HG03460 (cell line): ENCODE data around the gene DYNLT2.
"Not testable (repeated sequence)": the region's sequence is repeated elsewhere in the genome, so short reads cannot be mapped to it uniquely, and the experiment has no call there.

Experiments used
- ATAC-seq: cut with Tn5 transposase; IDR thresholded peaks from one replicate; pipeline ENCODE4 v1.9.1; 2021; ENCODE audit not compliant: unreplicated experiment

DYNLT2 gene

GRCh38 chr6:169701954-169702839 is 49.2 kb downstream of the DYNLT2 start, which contains the start of the genes C6orf120 and WDR27:
Gene C6orf120 (plus strand): TSS chr6:169702126. CDS start chr6:169702460, 334 bp downstream.
Gene WDR27 (minus strand): TSS chr6:169702029. CDS start chr6:169689005, 13,024 bp downstream.
- ATAC-seq = peak; percentile 93

DNA sequence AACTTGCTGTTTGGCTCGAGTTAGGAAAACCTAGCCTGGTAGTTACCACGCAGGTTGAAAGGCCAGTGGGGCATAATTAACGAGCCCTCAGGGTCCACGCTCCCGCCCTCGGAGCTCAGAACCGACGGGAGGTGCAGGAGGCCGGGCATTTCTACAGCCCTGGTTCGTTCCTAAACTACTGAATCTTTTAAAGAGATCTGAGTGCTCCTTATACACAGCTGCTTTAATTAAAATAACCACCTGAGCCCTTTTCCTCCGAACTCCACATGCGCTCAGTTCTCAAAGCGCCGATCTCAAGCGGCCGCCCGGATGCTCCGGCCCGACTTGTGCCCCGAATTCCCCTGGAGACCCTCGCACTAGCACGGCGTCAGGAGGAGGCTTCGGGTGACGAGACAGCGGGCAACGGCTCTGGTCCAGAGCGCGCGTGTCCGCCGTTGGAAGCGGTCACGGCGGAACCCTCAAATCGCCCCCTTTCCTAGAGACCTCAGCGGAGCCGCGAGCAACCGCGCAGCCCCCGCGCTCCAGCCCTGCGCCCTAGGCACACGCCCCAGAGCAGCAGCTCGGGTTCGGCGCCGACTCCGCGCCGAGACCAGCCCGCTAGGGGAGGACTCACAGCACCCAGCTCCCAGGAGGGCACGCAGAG is 49.9 kb downstream of the DYNLT2 start:
- peak; percentile 11 for ATAC-seq

DNA sequence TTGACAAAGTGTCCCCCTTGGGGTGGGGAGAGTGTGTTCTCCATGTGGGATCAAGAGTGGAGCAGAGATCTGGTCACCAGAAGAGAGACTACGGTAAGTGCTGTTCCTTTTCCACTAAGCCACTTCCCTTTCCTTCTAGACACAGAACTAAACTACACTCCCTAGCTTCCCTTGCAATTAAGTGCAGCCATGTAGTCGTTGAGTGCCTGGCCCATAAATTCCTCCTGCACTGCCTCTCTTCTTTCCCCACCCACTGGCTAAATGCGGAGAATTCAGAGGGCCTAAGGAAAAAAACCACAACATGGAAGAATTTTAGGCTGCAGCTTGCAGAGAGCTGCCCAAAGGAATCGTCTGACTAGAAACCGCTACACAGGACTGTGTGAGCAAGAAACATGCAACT is 51.1 kb downstream of the DYNLT2 start:
- no peak for ATAC-seq

DNA sequence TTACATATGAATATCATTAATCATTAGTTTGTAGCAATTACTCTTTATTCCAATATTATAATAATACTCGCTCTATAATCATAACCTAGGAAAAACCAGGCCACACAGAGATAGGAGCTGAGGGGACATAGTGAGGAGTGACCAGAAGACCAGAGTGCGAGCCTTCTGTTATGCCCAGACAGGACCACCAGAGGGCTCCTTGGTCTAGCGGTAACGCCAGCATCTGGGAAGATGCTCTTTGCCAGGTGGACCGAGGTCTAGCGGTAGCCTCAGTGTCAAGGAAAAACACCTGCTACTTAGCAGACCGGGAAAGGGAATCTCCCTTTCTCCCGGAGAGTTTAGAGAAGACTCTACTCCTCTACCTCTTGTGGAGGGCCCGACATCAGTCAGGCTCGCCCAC is 54.3 kb downstream of the DYNLT2 start:
- not testable (repeated sequence) for ATAC-seq

GRCh38 chr6:169695131-169695530 is 56.2 kb downstream of the DYNLT2 start:
- ATAC-seq = no peak

- ATAC-seq = no peak
Measured at GRCh38 chr6:169692516-169692915, 58.9 kb downstream of the DYNLT2 start.

- no peak for ATAC-seq
Measured at GRCh38 chr6:169691260-169691659, 60.1 kb downstream of the DYNLT2 start.
